HCT116 (cell line): Measurements from ENCODE around the gene LRRC46.

Source experiments
- CEBPB ChIP-seq: IDR thresholded peaks from 2 replicates; pipeline ENCODE4 v1.6.1; 2012; ENCODE audit warnings: low read depth
- EZH2phosphoT487 ChIP-seq: fragments of 200-600 bp; IDR thresholded peaks from 2 replicates; pipeline ENCODE4 v1.6.1; 2018; ENCODE audit warnings: antibody characterized with exemption, borderline replicate concordance
- POLR2A ChIP-seq: IDR thresholded peaks from 2 replicates; pipeline ENCODE4 v1.7.0; 2011; ENCODE audit warnings: borderline replicate concordance; ENCODE audit not compliant: insufficient read depth, insufficient read length; ENCODE audit errors: extremely low read depth
- POLR2AphosphoS5 ChIP-seq: IDR thresholded peaks from 2 replicates; pipeline ENCODE4 v1.6.1; 2011; ENCODE audit warnings: mild to moderate bottlenecking, low read depth, low read length, moderate library complexity
- SIN3A ChIP-seq: IDR thresholded peaks from 2 replicates; pipeline ENCODE4 v1.6.1; 2012; ENCODE audit warnings: low read depth
- TCF7L2 ChIP-seq: IDR thresholded peaks from 2 replicates; pipeline ENCODE4 v1.7.0; 2011; ENCODE audit warnings: borderline replicate concordance, inconsistent platforms; ENCODE audit not compliant: insufficient read depth, insufficient read length; ENCODE audit errors: extremely low read depth
- YY1 ChIP-seq: IDR thresholded peaks from 2 replicates; pipeline ENCODE4 v1.6.1; 2011; ENCODE audit warnings: low read length, low read depth, moderate library complexity, mild to moderate bottlenecking; ENCODE audit not compliant: insufficient replicate concordance; ENCODE audit errors: extremely low read depth
- TF ChIP-seq, protein P1 (sequence below), 3 experiments: fragments of 200-600 bp in 1 of 3; sonication (generic) in 1 of 3; IDR thresholded peaks in 2 of 3; conservative IDR thresholded peaks in 1 of 3; 2 replicates each; pipeline ENCODE4 v1.5.1; 2012 to 2017; ENCODE audit warnings: low read depth in 2 of 3, low read length in 2 of 3, antibody characterized with exemption in 1 of 3, borderline replicate concordance in 1 of 3, control low read depth in 1 of 3, mild to moderate bottlenecking in 1 of 3, mixed read lengths in 1 of 3, mixed run types in 1 of 3, moderate library complexity in 1 of 3; ENCODE audit not compliant: insufficient read depth in 1 of 3
- TF ChIP-seq, protein P2 (sequence below): IDR thresholded peaks from 2 replicates; pipeline ENCODE4 v1.6.1; 2012; ENCODE audit warnings: low read depth
- TF ChIP-seq, protein P3 (sequence below): IDR thresholded peaks from 2 replicates; pipeline ENCODE4 v1.6.1; 2011; ENCODE audit warnings: mild to moderate bottlenecking, low read length, moderate library complexity; ENCODE audit not compliant: insufficient replicate concordance; ENCODE audit errors: extremely low read depth
- TF ChIP-seq, protein P4 (sequence below): IDR thresholded peaks from 2 replicates; pipeline ENCODE4 v1.6.1; 2012

DNA sequence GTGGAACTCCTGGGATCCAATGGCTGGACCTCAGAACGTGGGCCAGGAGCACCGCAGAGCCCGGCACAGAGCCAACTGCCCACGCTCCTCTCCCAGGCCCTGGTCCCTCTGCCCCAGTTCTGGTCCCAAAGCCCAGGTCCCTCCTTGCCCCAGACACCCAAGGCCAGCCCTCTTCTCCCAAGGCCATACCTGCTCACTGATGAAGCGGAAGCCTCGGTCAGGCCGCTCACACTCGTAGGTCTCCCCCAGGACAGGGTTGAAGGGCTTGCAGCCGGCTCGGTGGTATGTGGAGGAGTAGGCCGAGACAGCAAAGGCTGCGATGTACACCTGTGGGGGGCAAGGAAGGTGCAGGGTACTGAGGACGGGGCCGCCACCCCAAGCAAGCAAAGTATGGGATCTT, 18.4 kb upstream of the LRRC46 start:
- TF ChIP-seq, protein P1, sequence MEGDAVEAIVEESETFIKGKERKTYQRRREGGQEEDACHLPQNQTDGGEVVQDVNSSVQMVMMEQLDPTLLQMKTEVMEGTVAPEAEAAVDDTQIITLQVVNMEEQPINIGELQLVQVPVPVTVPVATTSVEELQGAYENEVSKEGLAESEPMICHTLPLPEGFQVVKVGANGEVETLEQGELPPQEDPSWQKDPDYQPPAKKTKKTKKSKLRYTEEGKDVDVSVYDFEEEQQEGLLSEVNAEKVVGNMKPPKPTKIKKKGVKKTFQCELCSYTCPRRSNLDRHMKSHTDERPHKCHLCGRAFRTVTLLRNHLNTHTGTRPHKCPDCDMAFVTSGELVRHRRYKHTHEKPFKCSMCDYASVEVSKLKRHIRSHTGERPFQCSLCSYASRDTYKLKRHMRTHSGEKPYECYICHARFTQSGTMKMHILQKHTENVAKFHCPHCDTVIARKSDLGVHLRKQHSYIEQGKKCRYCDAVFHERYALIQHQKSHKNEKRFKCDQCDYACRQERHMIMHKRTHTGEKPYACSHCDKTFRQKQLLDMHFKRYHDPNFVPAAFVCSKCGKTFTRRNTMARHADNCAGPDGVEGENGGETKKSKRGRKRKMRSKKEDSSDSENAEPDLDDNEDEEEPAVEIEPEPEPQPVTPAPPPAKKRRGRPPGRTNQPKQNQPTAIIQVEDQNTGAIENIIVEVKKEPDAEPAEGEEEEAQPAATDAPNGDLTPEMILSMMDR (IDR thresholded peaks at IDR 0.05 in 2 of 3, conservative IDR thresholded peaks at IDR 0.05 in 1 of 3; ENCODE audit: borderline replicate concordance in 1 of 3, insufficient read depth in 1 of 3, low read depth in 2 of 3, low read length in 2 of 3) = no peak
- TF ChIP-seq TCF7L2 (no peak), YY1 (no peak), SIN3A (no peak), POLR2A (no peak), CEBPB (no peak), EZH2phosphoT487 (no peak), POLR2AphosphoS5 (no peak)
- TF ChIP-seq, protein P2, sequence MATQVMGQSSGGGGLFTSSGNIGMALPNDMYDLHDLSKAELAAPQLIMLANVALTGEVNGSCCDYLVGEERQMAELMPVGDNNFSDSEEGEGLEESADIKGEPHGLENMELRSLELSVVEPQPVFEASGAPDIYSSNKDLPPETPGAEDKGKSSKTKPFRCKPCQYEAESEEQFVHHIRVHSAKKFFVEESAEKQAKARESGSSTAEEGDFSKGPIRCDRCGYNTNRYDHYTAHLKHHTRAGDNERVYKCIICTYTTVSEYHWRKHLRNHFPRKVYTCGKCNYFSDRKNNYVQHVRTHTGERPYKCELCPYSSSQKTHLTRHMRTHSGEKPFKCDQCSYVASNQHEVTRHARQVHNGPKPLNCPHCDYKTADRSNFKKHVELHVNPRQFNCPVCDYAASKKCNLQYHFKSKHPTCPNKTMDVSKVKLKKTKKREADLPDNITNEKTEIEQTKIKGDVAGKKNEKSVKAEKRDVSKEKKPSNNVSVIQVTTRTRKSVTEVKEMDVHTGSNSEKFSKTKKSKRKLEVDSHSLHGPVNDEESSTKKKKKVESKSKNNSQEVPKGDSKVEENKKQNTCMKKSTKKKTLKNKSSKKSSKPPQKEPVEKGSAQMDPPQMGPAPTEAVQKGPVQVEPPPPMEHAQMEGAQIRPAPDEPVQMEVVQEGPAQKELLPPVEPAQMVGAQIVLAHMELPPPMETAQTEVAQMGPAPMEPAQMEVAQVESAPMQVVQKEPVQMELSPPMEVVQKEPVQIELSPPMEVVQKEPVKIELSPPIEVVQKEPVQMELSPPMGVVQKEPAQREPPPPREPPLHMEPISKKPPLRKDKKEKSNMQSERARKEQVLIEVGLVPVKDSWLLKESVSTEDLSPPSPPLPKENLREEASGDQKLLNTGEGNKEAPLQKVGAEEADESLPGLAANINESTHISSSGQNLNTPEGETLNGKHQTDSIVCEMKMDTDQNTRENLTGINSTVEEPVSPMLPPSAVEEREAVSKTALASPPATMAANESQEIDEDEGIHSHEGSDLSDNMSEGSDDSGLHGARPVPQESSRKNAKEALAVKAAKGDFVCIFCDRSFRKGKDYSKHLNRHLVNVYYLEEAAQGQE = no peak
- TF ChIP-seq, protein P3, sequence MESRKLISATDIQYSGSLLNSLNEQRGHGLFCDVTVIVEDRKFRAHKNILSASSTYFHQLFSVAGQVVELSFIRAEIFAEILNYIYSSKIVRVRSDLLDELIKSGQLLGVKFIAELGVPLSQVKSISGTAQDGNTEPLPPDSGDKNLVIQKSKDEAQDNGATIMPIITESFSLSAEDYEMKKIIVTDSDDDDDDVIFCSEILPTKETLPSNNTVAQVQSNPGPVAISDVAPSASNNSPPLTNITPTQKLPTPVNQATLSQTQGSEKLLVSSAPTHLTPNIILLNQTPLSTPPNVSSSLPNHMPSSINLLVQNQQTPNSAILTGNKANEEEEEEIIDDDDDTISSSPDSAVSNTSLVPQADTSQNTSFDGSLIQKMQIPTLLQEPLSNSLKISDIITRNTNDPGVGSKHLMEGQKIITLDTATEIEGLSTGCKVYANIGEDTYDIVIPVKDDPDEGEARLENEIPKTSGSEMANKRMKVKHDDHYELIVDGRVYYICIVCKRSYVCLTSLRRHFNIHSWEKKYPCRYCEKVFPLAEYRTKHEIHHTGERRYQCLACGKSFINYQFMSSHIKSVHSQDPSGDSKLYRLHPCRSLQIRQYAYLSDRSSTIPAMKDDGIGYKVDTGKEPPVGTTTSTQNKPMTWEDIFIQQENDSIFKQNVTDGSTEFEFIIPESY = no peak
- TF ChIP-seq, protein P4, sequence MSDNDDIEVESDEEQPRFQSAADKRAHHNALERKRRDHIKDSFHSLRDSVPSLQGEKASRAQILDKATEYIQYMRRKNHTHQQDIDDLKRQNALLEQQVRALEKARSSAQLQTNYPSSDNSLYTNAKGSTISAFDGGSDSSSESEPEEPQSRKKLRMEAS = no peak
